ENCODE measurements around the gene PLCL2.

DNA sequence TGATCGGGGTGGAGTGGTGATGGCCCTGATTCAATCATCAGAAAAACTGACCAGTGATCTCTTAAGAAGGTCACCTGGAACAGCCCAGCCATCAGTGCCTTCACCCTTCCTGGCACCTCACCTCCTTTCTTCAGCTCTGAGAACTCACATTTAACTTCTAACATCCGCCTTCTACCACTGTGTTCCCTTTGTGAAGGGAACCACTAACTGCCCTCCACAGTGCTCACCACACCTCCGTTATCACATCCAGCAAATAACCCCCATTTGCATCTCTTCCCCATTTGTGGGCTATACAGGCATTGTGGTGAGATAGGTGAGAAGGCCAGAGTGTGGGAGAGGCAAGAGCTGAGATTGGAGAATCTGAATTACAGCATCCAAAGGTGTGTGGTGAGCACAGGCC is 107.4 kb downstream of the PLCL2 start:
- TF ChIP-seq, protein P1, sequence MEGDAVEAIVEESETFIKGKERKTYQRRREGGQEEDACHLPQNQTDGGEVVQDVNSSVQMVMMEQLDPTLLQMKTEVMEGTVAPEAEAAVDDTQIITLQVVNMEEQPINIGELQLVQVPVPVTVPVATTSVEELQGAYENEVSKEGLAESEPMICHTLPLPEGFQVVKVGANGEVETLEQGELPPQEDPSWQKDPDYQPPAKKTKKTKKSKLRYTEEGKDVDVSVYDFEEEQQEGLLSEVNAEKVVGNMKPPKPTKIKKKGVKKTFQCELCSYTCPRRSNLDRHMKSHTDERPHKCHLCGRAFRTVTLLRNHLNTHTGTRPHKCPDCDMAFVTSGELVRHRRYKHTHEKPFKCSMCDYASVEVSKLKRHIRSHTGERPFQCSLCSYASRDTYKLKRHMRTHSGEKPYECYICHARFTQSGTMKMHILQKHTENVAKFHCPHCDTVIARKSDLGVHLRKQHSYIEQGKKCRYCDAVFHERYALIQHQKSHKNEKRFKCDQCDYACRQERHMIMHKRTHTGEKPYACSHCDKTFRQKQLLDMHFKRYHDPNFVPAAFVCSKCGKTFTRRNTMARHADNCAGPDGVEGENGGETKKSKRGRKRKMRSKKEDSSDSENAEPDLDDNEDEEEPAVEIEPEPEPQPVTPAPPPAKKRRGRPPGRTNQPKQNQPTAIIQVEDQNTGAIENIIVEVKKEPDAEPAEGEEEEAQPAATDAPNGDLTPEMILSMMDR (IDR thresholded peaks at IDR 0.05; ENCODE audit: low read length) = no peak
- TF ChIP-seq EZH2phosphoT487 (IDR thresholded peaks at IDR 0.05; ENCODE audit: low read length) = no peak
